HUES6 (cell line): ENCODE measurements around the gene CBARP.
A peak's percentile ranks its signal among the peaks of the same experiment; 100 is the strongest.
"Not testable (repeated sequence)": the region's sequence is repeated elsewhere in the genome, so short reads cannot be mapped to it uniquely, and the experiment has no call there.

Experiments
- H3K27ac ChIP-seq: 2 replicates; pipeline ENCODE4 v1.7.0; 2013; ENCODE audit warnings: low read depth, mild to moderate bottlenecking, low read length, inconsistent platforms
- H3K27me3 ChIP-seq: 2 replicates; pipeline ENCODE4 v1.6.1; 2013; ENCODE audit warnings: low read length; ENCODE audit not compliant: control insufficient read depth, insufficient read depth
- H3K36me3 ChIP-seq: 2 replicates; pipeline ENCODE4 v1.6.1; 2013; ENCODE audit warnings: low read length; ENCODE audit not compliant: control insufficient read depth, insufficient read depth
- H3K4me1 ChIP-seq: 2 replicates; pipeline ENCODE4 v1.6.1; 2013; ENCODE audit warnings: low read length; ENCODE audit not compliant: control insufficient read depth, insufficient read depth
- H3K4me3 ChIP-seq: 2 replicates; pipeline ENCODE4 v1.5.1; 2013; ENCODE audit warnings: low read depth, low read length
- H3K9ac ChIP-seq: one replicate; pipeline ENCODE4 v1.6.1; 2013; ENCODE audit warnings: mild to moderate bottlenecking, low read length
- H3K9me3 ChIP-seq: 2 replicates; pipeline ENCODE4 v1.6.1; 2013; ENCODE audit warnings: low read depth, low read length; ENCODE audit not compliant: control insufficient read depth, insufficient read depth

The CBARP gene

DNA sequence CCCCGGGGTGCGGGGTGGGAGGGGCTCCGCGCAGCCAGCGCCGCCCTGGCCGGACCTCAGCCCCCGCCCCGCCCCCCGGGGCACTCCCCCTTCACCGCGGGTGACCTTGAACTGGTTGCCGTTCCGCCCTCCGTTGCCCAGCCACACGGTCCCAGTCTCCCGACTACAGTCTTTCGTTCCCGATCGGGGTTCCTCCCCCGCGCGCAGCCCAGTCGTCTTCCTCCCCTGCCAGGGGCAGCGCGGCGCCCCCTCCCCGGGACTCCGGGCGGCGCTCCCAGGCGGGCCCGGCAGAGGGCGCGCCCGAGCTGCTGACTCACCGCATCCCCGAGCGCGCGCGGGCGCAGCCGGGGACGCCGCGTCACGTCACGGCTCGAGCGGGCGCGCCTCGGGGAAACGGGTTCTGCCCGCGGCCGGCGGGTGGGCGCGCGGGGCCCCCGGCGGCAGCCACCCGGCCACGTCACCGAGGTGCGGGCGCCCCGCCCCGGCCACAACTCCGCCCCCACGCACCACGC is 11.0 kb upstream of the CBARP start:
- Histone ChIP-seq H3K4me1 (peaks cover 22% of the 10 kb centered on the region), H3K4me3 (peak overlapping the region; percentile 80), H3K9me3 (no peaks in the 10 kb centered on the region), H3K9ac (peak overlapping the region; percentile 92), H3K36me3 (peaks cover 27% of the 10 kb centered on the region), H3K27ac (peak overlapping the region; percentile 97), H3K27me3 (no peaks in the 10 kb centered on the region)

DNA sequence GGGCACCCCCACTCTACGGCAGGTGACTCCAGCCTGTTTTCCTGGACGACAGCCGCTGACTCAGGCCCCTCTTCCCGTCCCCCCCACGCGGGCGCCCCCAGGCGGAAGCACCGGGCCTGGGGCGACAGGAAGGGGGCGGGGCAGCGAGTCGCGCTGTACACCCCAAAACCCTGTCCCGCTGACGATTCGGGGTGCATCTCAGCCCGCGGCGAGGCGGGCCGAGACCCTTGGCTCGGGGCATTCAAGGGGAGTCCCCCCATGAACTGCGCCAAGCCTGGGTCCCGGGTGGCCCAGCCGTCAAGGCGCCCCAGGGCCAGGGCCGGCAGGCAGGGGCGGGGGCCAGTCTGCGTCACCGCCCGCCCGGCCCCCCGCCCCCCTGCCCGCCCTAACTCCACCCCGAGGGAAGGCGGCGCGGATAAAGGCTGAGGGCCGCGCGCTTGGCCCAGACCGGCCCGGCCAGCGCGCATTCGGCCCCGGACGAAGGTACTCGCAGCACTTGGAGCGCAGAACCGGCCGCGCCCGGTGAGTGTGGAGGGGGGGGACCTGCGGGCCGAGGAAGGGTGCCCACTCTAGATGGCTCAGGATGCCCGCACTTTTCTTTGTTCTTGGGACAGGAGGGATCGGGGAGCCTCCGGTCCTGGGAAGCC is 10.5 kb upstream of the CBARP start, which contains the start of gene MIDN:
Gene MIDN (plus strand): TSS at position 445 of the 647 bp plus-strand sequence. CDS start 1,714 bp downstream, outside the sequence.
- peak within 1 kb of the TSS; percentile 80 for H3K4me3 ChIP-seq
- peak within 1 kb of the TSS; percentile 97 for H3K27ac ChIP-seq
- no peaks in the 10 kb centered on the region for H3K27me3 ChIP-seq
- H3K4me1 ChIP-seq = peaks cover 17% of the 10 kb centered on the region
- H3K36me3 ChIP-seq = peaks cover 21% of the 10 kb centered on the region
- H3K9me3 ChIP-seq = no peaks in the 10 kb centered on the region
- peak within 1 kb of the TSS; percentile 92 for H3K9ac ChIP-seq

GRCh38 chr19:1247748-1248138 is 9.9 kb upstream of the CBARP start:
- H3K4me1 ChIP-seq = peaks cover 17% of the 10 kb centered on the region
- H3K36me3 ChIP-seq = peaks cover 21% of the 10 kb centered on the region
- no peaks in the 10 kb centered on the region for H3K27me3 ChIP-seq
- peak overlapping the region; percentile 92 for H3K9ac ChIP-seq
- no peaks in the 10 kb centered on the region for H3K9me3 ChIP-seq
- H3K4me3 ChIP-seq = peak overlapping the region; percentile 80
- H3K27ac ChIP-seq = no peak overlapping the region

GRCh38 chr19:1246265-1247087 is 8.7 kb upstream of the CBARP start:
- not testable (repeated sequence) for H3K27ac ChIP-seq, H3K4me3 ChIP-seq, H3K9me3 ChIP-seq, H3K9ac ChIP-seq, H3K27me3 ChIP-seq
- Histone ChIP-seq H3K4me1 (peaks cover 17% of the 10 kb centered on the region), H3K36me3 (peaks cover 11% of the 10 kb centered on the region)

- Histone ChIP-seq H3K4me3 (no peak overlapping the region), H3K9ac (no peak overlapping the region), H3K27me3 (no peaks in the 10 kb centered on the region), H3K27ac (no peak overlapping the region), H3K36me3 (peaks cover 5% of the 10 kb centered on the region; the same call in 1 of the 2 replicates), H3K9me3 (no peaks in the 10 kb centered on the region), H3K4me1 (peaks cover 17% of the 10 kb centered on the region)
Observed at GRCh38 chr19:1245494-1246264, 7.9 kb upstream of the CBARP start.

- Histone ChIP-seq H3K27me3 (no peaks in the 10 kb centered on the region), H3K9ac (no peak overlapping the region), H3K27ac (0 out of 2 replicates have a peak overlapping the region, but pooled peaks have one; percentile 26), H3K9me3 (no peaks in the 10 kb centered on the region), H3K4me1 (peaks cover 19% of the 10 kb centered on the region), H3K36me3 (peaks cover 4% of the 10 kb centered on the region; the same call in 1 of the 2 replicates), H3K4me3 (no peak overlapping the region)
Observed at GRCh38 chr19:1244693-1245451, 7.1 kb upstream of the CBARP start.

DNA sequence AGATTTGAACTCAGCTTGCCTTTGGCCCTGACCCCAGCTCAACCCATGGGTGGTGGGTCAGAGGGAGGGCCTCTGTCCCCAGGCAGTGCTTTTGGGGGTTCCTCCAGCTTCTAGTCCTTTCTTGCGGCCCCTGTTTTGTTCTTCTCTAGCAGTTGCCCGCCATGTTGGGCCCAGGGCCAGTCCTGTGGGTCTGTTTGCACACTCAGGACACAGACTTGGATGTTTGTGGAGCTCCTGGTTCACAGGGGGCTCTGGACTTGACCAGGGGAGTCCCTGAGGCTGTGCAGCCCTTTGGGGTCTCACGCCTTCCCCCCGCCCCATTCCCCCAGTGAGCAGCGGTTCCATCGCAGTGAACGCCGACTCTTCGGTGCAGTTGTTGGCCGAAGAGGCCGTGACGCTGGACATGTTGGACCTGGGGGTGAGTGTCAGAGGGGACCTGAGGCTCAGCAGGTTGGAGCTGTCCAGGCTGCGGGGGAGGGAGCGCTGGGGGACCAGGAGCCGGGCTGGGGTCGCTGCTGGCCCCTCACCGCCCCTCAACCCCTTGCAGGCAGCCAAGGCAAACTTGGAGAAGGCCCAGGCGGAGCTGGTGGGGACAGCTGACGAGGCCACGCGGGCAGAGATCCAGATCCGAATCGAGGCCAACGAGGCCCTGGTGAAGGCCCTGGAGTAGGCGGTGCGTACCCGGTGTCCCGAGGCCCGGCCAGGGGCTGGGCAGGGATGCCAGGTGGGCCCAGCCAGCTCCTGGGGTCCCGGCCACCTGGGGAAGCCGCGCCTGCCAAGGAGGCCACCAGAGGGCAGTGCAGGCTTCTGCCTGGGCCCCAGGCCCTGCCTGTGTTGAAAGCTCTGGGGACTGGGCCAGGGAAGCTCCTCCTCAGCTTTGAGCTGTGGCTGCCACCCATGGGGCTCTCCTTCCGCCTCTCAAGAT is 6.2 kb upstream of the CBARP start:
- no peak overlapping the region for H3K4me3 ChIP-seq

GRCh38 chr19:1241417-1242095 is 3.8 kb upstream of the CBARP start, which contains the start of gene ATP5F1D:
Gene ATP5F1D (plus strand): TSS chr19:1241751. CDS start chr19:1241851, 100 bp downstream.
- Histone ChIP-seq H3K9me3 (no peaks in the 10 kb centered on the region), H3K27ac (peak within 1 kb of the TSS; percentile 39; the same call in 1 of the 2 replicates), H3K36me3 (0 out of 2 replicates have a peak, but pooled peaks cover 3% of the 10 kb centered on the region), H3K4me3 (peak within 1 kb of the TSS; percentile 89), H3K4me1 (peaks cover 18% of the 10 kb centered on the region), H3K9ac (peak within 1 kb of the TSS; percentile 74), H3K27me3 (no peaks in the 10 kb centered on the region)

More for the DNA sequence above, 6.2 kb upstream of the CBARP start:
- no peaks in the 10 kb centered on the region for H3K9me3 ChIP-seq
- H3K36me3 ChIP-seq = 0 out of 2 replicates have a peak, but pooled peaks cover 3% of the 10 kb centered on the region
- no peak overlapping the region for H3K9ac ChIP-seq
- H3K27ac ChIP-seq = 0 out of 2 replicates have a peak overlapping the region, but pooled peaks have one; percentile 26
- peaks cover 23% of the 10 kb centered on the region for H3K4me1 ChIP-seq
- no peaks in the 10 kb centered on the region for H3K27me3 ChIP-seq

GRCh38 chr19:1240925-1241324 is 3.1 kb upstream of the CBARP start:
- no peaks in the 10 kb centered on the region for H3K9me3 ChIP-seq
- peaks cover 22% of the 10 kb centered on the region for H3K4me1 ChIP-seq
- H3K36me3 ChIP-seq = peaks cover 1% of the 10 kb centered on the region; the same call in 1 of the 2 replicates
- H3K9ac ChIP-seq = no peak overlapping the region
- H3K4me3 ChIP-seq = peak overlapping the region; percentile 89; the same call in 1 of the 2 replicates
- no peak overlapping the region for H3K27ac ChIP-seq
- H3K27me3 ChIP-seq = no peaks in the 10 kb centered on the region
